Esophagus muscularis mucosa (tissue), 4 donors: Measurements from ENCODE around the gene ARHGAP15. TPM values are rescaled to one million over a fixed set of nuclear protein-coding genes. Genes with fewer than 3 reads are reported as not detected.
A peak's percentile ranks its signal among the peaks of the same experiment; 100 is the strongest.

Source experiments
- DNase-seq: peaks from one replicate; pipeline ENCODE4 v3.0.0-alpha.2; 2017; ENCODE audit errors: extremely low spot score
- H3K27ac ChIP-seq, 4 donors: fragments of 200-600 bp; sonication (generic); replicated peaks in 1 of 4; 1 replicate in 3 of 4; 2 replicates in 1 of 4; pipeline ENCODE4 v1.5.1; 2016 to 2019; ENCODE audit warnings: mild to moderate bottlenecking in 1 of 4
- H3K27me3 ChIP-seq, 4 donors: fragments of 200-600 bp; sonication (generic); one replicate each; pipeline versions ENCODE4 v1.5.1 to v1.6.0; 2016 to 2019
- H3K36me3 ChIP-seq, 4 donors: fragments of 200-600 bp; sonication (generic); one replicate each; pipeline ENCODE4 v1.5.1; 2016 to 2019
- H3K4me1 ChIP-seq, 4 donors: fragments of 200-600 bp; sonication (generic); one replicate each; pipeline ENCODE4 v1.5.1; 2016 to 2019
- H3K4me3 ChIP-seq, 4 donors: fragments of 200-600 bp; sonication (generic); 1 replicate in 2 of 4; 2 replicates in 2 of 4; pipeline ENCODE4 v1.5.1; 2016 to 2019; ENCODE audit warnings: mild to moderate bottlenecking in 4 of 4, moderate library complexity in 1 of 4
- H3K9me3 ChIP-seq, 4 donors: fragments of 200-600 bp; sonication (generic); 1 replicate in 3 of 4; 2 replicates in 1 of 4; pipeline ENCODE4 v1.5.1; 2016 to 2019
- CTCF ChIP-seq, 3 experiments: fragments of 200-600 bp in 2 of 3; fragments of 450-650 bp in 1 of 3; sonication (generic) in 2 of 3; IDR thresholded peaks; one replicate each; pipeline ENCODE4 v1.5.1; 2017 to 2019; ENCODE audit warnings: antibody characterized with exemption in 3 of 3, mild to moderate bottlenecking in 2 of 3, moderate library complexity in 1 of 3
- EP300 ChIP-seq: sonication (generic); formaldehyde crosslinking; IDR thresholded peaks from one replicate; pipeline ENCODE4 v1.6.1; 2017; ENCODE audit warnings: antibody characterized with exemption
- POLR2A ChIP-seq: fragments of 450-650 bp; IDR thresholded peaks from one replicate; pipeline ENCODE4 v1.6.1; 2017; ENCODE audit warnings: antibody characterized with exemption, moderate library complexity, mild to moderate bottlenecking, low read depth
- POLR2AphosphoS5 ChIP-seq, 2 donors: sonication (generic); formaldehyde crosslinking; IDR thresholded peaks; one replicate each; pipeline ENCODE4 v1.6.1; 2017; ENCODE audit warnings: antibody characterized with exemption in 2 of 2
- WGBS: methylation state at CpG from one replicate; pipeline ENCODE4 v1.1.5; 2018; 5-methylcytosine and 5-hydroxymethylcytosine counted together
- intact Hi-C: fragments of 100-400 bp; cut with DNase I; formaldehyde crosslinking; loops from one replicate; pipeline ENCODE4 v1.15.1; 2023
- total RNA-seq, 4 donors: library from RNA; depleted of rRNA; stranded (reverse); fragments of >200 nt; gene quantifications; one replicate each; pipeline versions ENCODE4 v1.1.0 to v1.2.1, GENCODE V29; 2016

Gene ARHGAP15
- total RNA-seq, 4 donors from 2014 or later = 5.4 to 13.3 (median 7.1) TPM

- intact Hi-C loops = no loop called here
- Histone ChIP-seq H3K9me3 (no peaks in the 10 kb centered on the region), H3K27ac (no peak overlapping the region), H3K36me3 (no peaks in the 10 kb centered on the region), H3K27me3 (no peaks in the 10 kb centered on the region), H3K4me1 (peaks cover 0 to 29% (median 7%) of the 10 kb centered on the region in 4 donors), H3K4me3 (no peak overlapping the region)
- TF ChIP-seq CTCF (IDR thresholded peaks at IDR 0.05) (no peak), POLR2A (no peak), EP300 (no peak), POLR2AphosphoS5 (IDR thresholded peaks at IDR 0.05) (no peak)
- WGBS = 48% methylated on average over 3 of the region's 3 CpGs
- DNase-seq = no peak
These were observed 674.7 kb downstream of the ARHGAP15 start for GRCh38 chr2:143803936-143804335.

DNA sequence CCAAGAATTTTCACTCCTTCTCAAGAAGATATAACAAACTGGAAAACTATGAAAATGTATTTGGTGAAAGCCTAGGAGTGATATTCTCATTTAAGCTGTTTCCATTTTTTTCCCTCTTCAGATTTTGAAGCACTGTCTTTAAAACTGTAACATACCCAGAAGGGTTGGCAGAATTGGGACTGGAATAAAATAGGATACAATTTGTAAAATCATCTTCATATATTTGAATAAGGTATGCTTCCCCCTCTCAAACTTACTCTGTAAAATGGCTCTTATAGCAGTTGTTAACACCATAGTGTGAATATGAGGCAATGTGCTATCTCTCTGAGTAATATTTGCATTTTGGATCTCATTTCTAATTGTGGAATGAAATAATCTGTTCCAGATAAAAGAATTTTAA, 676.4 kb downstream of the ARHGAP15 start:
- Histone ChIP-seq H3K4me1 (peaks cover 0 to 29% (median 7%) of the 10 kb centered on the region in 4 donors), H3K36me3 (no peaks in the 10 kb centered on the region), H3K27ac (no peak overlapping the region), H3K9me3 (no peaks in the 10 kb centered on the region), H3K4me3 (no peak overlapping the region), H3K27me3 (no peaks in the 10 kb centered on the region)
- TF ChIP-seq CTCF (IDR thresholded peaks at IDR 0.05) (no peak), EP300 (no peak), POLR2A (no peak), POLR2AphosphoS5 (IDR thresholded peaks at IDR 0.05) (no peak)
- no peak for DNase-seq
- intact Hi-C loops = no loop called here

- Histone ChIP-seq H3K27me3 (no peaks in the 10 kb centered on the region), H3K9me3 (no peaks in the 10 kb centered on the region), H3K27ac (no peak overlapping the region), H3K4me3 (no peak overlapping the region), H3K4me1 (peaks cover 0 to 21% (median 6%) of the 10 kb centered on the region in 4 donors), H3K36me3 (no peaks in the 10 kb centered on the region)
- DNase-seq = no peak
- intact Hi-C loops = no loop called here
- 93% methylated on average over 1 of the region's 1 CpG for WGBS
- TF ChIP-seq EP300 = no peak
- no peak for TF ChIP-seq POLR2AphosphoS5 (IDR thresholded peaks at IDR 0.05)
- TF ChIP-seq POLR2A = no peak
- TF ChIP-seq CTCF (IDR thresholded peaks at IDR 0.05) = no peak
These were observed 678.0 kb downstream of the ARHGAP15 start for GRCh38 chr2:143807192-143807591.

GRCh38 chr2:143807671-143808070, 678.5 kb downstream of the ARHGAP15 start:
- DNase-seq = no peak
- TF ChIP-seq EP300 (no peak), POLR2AphosphoS5 (IDR thresholded peaks at IDR 0.05) (peak in 1 of 2 donors; percentile 11)
- WGBS = 100% methylated on average over 1 of the region's 1 CpG
- Histone ChIP-seq H3K27ac (no peak overlapping the region), H3K36me3 (no peaks in the 10 kb centered on the region), H3K4me1 (peaks cover 0 to 17% (median 4%) of the 10 kb centered on the region in 4 donors), H3K9me3 (no peaks in the 10 kb centered on the region), H3K27me3 (no peaks in the 10 kb centered on the region), H3K4me3 (no peak overlapping the region)
- intact Hi-C loops = no loop called here

- Histone ChIP-seq H3K27ac (no peak overlapping the region), H3K27me3 (no peaks in the 10 kb centered on the region), H3K9me3 (no peaks in the 10 kb centered on the region), H3K36me3 (no peaks in the 10 kb centered on the region), H3K4me1 (peaks cover 0 to 14% (median 2%) of the 10 kb centered on the region in 4 donors), H3K4me3 (no peak overlapping the region)
- WGBS = 100% methylated on average over 1 of the region's 1 CpG
- intact Hi-C loops = no loop called here
- no peak for DNase-seq
- TF ChIP-seq EP300 (no peak), CTCF (IDR thresholded peaks at IDR 0.05) (no peak), POLR2A (no peak), POLR2AphosphoS5 (IDR thresholded peaks at IDR 0.05) (no peak)
These were observed 678.9 kb downstream of the ARHGAP15 start for GRCh38 chr2:143808166-143808565.
